ENCODE results near the gene SLC6A6.
"Not testable (repeated sequence)": the region's sequence is repeated elsewhere in the genome, so short reads cannot be mapped to it uniquely, and the experiment has no call there.

Gene SLC6A6

DNA sequence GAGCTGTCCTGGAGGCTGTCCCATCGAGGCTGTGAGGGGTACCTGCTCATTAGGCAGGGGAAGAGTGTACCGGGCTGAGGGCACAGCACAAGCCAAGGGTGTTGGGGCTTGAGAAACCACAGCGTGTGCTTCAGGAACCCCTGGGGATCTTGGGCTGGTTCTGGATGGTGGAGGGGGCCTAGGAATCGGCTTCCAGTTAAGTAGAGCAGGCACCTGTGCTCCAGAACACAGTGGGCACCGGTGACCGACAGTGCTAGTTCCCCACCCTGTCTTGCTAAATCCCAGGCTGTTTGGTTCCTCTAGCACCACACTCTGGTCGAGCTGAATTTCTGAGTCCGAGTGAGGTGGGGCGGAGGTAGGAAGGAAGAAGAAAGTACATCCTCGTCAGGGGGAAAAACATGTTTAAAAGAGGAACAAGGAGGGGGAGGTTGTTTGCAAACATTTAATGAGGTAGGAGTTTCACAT lies 29.1 kb downstream of the SLC6A6 start:
- peaks cover 99% of the 10 kb centered on the region for H4K20me1 ChIP-seq
- H3K9me3 ChIP-seq: no peaks in the 10 kb centered on the region
- H3K9ac ChIP-seq: peak overlapping the region; percentile 54; the same call in 1 of the 2 replicates
- H3K4me1 ChIP-seq: peaks cover 91% of the 10 kb centered on the region
- no peak for TF ChIP-seq Cebpa-rat (IDR thresholded peaks at IDR 0.05)
- peak overlapping the region; percentile 87 for H3K4me2 ChIP-seq
- no peaks in the 10 kb centered on the region for H3K27me3 ChIP-seq
- H3K27ac ChIP-seq: peak overlapping the region; percentile 79; the same call in 1 of the 2 replicates
- H3K4me3 ChIP-seq: 0 out of 2 replicates have a peak overlapping the region, but pooled peaks have one; percentile 18
- H3K36me3 ChIP-seq: peaks cover 17% of the 10 kb centered on the region

DNA sequence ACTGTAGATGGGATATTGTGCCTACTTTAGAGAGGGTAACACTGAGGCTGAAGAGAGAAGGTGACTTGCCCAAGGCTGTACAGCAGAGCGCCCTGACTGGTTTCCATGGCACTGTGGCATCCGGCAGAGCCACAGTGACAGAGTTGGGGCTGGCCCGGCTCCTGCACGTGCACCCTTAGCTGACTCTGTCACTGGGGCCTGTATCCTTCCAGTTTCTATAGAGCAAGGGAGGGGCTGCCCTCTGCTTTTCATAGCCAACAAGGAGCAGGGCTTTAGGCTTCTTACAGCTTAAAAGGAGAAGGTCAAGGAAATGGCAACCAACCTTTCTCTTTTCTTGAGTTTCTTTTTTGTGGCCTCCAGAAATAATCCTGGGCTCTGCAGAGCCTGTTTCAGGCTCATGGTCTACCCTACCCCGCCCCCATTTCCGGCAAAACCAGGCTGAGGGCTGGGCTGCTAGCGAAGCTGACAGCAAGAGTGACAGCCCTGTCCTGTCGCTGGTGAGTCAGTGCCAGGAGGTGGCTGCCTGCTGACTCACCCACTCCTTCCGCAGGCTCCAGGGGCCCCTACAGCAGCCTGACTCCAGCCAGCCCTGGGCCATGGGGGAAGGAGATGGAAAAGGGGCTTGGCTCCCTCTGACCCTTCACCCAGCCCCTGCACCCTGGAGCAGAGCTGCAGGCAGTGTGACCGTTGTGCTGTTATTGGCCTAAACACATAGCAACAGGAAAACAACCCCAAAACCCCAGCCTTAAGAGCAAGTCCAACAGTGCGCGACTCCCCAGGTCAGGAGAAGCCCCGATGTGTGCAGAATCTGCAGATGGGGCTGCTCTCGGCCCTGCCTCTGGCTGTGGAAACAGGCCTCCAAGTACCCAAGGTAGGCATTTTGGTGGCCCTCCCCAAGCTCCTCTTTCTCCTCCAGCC lies 29.8 kb downstream of the SLC6A6 start:
- Histone ChIP-seq H3K36me3 (peaks cover 17% of the 10 kb centered on the region), H3K4me2 (peak overlapping the region; percentile 87), H3K9me3 (no peaks in the 10 kb centered on the region), H3K27me3 (no peaks in the 10 kb centered on the region), H3K4me1 (peaks cover 84% of the 10 kb centered on the region), H3K9ac (peak overlapping the region; percentile 70), H3K27ac (peak overlapping the region; percentile 79), H4K20me1 (peaks cover 99% of the 10 kb centered on the region), H3K4me3 (peak overlapping the region; percentile 32; the same call in 1 of the 2 replicates)
- TF ChIP-seq Cebpa-rat (IDR thresholded peaks at IDR 0.05): no peak

DNA sequence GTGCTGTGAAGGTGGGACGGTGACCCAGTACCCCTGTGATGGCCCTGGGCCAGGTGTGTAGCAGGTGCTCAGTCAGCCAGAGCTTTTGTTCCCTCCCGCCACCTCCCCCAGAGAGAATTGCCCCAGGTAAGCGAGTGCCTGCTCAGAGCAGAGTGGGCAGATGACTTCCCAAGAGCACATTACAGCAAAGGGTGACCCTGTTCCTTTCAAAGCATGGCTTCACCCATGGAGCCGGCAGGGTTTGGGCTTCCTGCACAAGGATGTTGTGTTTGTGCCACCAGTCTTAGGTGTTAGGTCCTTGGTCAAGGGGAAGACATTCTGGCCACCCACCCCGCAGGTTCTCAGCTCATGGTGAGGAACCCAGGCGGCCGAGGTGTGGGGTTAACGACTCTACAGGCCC lies 30.7 kb downstream of the SLC6A6 start:
- Histone ChIP-seq H3K9ac (peak overlapping the region; percentile 70), H3K9me3 (no peaks in the 10 kb centered on the region), H3K36me3 (peaks cover 17% of the 10 kb centered on the region), H3K27ac (peak overlapping the region; percentile 79), H4K20me1 (peaks cover 94% of the 10 kb centered on the region), H3K4me2 (peak overlapping the region; percentile 87), H3K27me3 (no peaks in the 10 kb centered on the region), H3K4me3 (no peak overlapping the region), H3K4me1 (peaks cover 74% of the 10 kb centered on the region)
- no peak for TF ChIP-seq Cebpa-rat (IDR thresholded peaks at IDR 0.05)

DNA sequence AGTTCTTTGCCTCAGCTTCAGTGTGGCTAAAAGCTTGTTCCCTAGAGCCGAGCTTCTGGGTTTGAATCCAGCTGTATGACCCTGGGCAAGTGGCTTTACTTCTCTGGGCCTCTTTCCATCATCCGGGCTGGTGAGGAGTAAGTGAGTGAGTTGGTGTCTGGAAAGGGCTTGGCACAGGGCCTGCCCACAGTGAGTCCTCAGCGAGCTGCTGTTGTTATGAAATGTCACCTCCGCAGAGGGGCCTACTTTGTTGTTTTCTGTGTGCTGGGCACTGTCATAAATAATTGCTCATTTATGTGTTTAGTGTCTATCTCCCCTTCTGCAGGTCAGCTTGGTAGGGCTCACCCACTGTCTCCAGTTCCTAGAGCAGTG lies 31.7 kb downstream of the SLC6A6 start:
- no peaks in the 10 kb centered on the region for H3K9me3 ChIP-seq
- H3K27me3 ChIP-seq: no peaks in the 10 kb centered on the region
- H4K20me1 ChIP-seq: peaks cover 94% of the 10 kb centered on the region
- H3K27ac ChIP-seq: peak overlapping the region; percentile 35; the same call in 1 of the 2 replicates
- no peak overlapping the region for H3K9ac ChIP-seq
- no peak overlapping the region for H3K4me3 ChIP-seq
- H3K4me1 ChIP-seq: peaks cover 73% of the 10 kb centered on the region
- no peak overlapping the region for H3K4me2 ChIP-seq
- TF ChIP-seq Cebpa-rat (IDR thresholded peaks at IDR 0.05): no peak
- peaks cover 17% of the 10 kb centered on the region for H3K36me3 ChIP-seq

DNA sequence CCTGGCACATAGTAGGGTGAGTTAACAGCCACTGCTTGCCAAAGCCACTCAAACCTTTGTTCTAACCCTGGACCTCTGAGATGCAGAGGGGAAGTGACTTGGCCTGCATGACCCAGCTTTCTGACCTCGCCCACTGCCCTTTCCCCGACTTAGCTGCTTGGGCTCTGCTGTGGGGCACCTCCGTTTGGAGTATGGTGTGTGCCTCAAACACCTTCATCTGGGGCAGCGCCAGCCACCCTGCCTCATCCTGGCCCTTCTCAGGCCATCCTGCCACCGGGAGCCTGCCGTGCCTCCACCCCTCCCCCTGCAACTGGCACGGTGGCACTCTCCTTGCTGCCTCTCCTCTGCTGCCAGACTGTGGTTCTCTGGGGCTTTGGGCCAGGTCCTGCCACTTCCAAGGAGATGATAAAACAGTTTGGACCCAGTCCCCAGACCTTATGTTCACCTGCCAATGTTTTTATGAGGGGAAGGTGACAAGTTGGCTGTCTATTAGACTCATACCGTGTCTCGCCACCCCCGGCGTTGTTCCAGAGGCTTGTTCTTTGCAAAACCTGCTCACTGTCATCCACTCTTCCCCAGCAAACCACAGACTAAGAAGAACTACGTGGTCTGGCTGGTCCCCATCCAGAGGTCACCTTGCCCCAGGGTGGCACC lies 32.2 kb downstream of the SLC6A6 start:
- 0 out of 2 replicates have a peak overlapping the region, but pooled peaks have one; percentile 35 for H3K27ac ChIP-seq
- TF ChIP-seq Cebpa-rat (IDR thresholded peaks at IDR 0.05): no peak
- H4K20me1 ChIP-seq: peaks cover 94% of the 10 kb centered on the region
- H3K9ac ChIP-seq: no peak overlapping the region
- no peaks in the 10 kb centered on the region for H3K9me3 ChIP-seq
- no peak overlapping the region for H3K4me2 ChIP-seq
- peaks cover 17% of the 10 kb centered on the region for H3K36me3 ChIP-seq
- H3K4me3 ChIP-seq: no peak overlapping the region
- H3K27me3 ChIP-seq: no peaks in the 10 kb centered on the region
- H3K4me1 ChIP-seq: peaks cover 73% of the 10 kb centered on the region

DNA sequence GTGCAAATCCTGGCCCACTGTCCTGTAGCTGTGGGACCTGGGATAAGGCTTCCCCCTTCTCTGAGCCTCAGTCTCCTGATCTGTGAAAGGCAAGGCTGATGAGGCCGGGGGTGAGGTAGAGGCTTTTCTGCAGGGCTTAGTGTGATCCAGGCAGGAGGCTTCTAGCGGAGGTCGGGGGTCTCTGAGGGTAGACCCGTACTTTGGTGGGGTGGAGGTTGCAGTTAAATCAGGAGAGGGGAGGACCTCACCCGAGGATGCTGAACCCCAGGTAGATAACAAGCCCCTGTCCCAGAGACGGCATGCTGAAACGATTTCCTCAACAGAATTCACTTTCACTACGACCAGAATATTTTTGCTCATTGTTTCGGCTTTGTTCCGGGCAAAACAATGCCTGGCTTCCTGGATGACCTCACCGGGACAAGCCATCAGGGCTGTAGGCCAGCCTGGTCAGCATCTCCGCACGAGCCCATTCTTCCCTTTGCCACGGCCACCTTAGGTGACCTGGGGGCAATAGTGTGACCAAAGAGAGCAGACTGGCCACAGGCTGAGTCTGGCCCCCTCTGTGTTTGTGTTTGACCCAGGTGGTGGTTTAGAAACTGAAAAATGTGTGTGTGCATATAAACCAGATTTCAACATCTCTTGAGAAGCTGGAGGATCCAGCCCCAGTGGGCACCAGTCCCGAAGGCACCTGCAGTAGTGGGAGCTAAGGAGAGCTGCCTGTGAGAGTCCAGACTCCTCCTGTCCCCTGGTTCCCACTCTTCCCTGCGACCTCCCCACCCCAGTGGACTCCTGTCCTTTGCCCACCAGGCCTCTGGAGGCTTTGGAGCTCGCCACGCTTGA lies 33.0 kb downstream of the SLC6A6 start:
- peaks cover 17% of the 10 kb centered on the region for H3K36me3 ChIP-seq
- no peak overlapping the region for H3K4me2 ChIP-seq
- H4K20me1 ChIP-seq: peaks cover 94% of the 10 kb centered on the region
- TF ChIP-seq Cebpa-rat (IDR thresholded peaks at IDR 0.05): no peak
- H3K27me3 ChIP-seq: no peaks in the 10 kb centered on the region
- no peak overlapping the region for H3K4me3 ChIP-seq
- H3K4me1 ChIP-seq: peaks cover 76% of the 10 kb centered on the region
- no peaks in the 10 kb centered on the region for H3K9me3 ChIP-seq
- no peak overlapping the region for H3K9ac ChIP-seq
- H3K27ac ChIP-seq: no peak overlapping the region

DNA sequence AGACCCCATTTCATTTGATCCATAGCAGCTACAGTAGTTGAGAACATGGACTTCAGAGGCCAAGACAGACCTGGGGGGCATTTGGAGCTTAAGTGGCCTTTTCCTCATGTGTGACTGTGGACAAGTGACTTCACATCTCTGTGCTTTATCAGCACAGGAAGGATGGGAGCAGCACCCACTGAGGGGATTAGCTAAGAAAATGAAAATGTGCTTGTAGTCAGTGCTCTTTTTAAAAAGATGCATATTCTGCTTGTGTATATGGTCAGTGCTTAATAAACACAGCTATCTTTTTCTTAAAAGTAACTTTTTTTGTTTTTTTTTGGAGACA lies 34.5 kb downstream of the SLC6A6 start:
- Histone ChIP-seq H3K4me1 (peaks cover 76% of the 10 kb centered on the region), H3K4me3 (no peak overlapping the region), H3K27me3 (no peaks in the 10 kb centered on the region), H3K4me2 (no peak overlapping the region), H3K27ac (no peak overlapping the region), H3K9ac (no peak overlapping the region), H4K20me1 (peaks cover 94% of the 10 kb centered on the region), H3K36me3 (peaks cover 17% of the 10 kb centered on the region), H3K9me3 (no peaks in the 10 kb centered on the region)
- no peak for TF ChIP-seq Cebpa-rat (IDR thresholded peaks at IDR 0.05)

DNA sequence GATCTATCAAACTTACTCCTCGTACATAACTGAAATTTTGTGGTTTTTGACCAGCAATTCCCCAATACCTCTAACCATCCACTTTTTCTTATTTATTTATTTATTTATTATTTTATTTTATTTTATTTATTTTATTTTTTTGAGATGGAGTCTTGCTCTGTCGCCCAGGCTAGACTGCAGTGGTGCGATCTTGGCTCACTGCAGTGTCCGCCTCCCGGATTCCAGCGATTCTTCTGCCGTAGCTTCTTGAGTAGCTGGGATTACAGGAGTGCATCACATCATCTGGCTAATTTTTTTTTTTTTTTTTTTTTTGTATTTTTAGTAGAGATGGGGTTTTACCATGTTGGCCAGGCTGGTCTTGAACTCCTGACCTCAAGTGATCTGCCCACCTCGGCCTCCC lies 35.3 kb downstream of the SLC6A6 start:
- Histone ChIP-seq H3K36me3 (peaks cover 23% of the 10 kb centered on the region), H3K4me1 (peaks cover 68% of the 10 kb centered on the region), H4K20me1 (peaks cover 94% of the 10 kb centered on the region)
- not testable (repeated sequence) for H3K9me3 ChIP-seq, H3K27ac ChIP-seq, H3K4me3 ChIP-seq, H3K27me3 ChIP-seq, H3K4me2 ChIP-seq, H3K9ac ChIP-seq

DNA sequence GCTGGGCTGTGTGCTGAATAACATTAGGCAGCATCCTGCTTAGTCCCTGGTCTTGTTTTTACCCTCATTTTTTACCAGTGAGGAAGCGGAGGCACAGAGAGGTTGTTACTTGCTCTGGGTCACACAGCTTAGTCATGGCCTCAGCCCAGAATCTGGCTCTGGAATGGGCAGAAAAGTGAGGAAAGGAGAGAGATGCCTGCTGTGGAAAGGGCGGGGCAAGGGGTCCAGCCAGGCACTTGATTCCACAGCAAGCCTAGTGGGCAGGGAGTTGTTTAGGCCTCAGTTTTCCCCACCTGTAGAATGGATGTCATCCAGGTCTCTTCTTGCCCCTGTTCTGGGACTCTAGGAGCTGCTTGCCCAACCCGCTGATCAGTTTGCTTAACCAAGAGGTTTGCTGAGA lies 35.9 kb downstream of the SLC6A6 start:
- Histone ChIP-seq H3K4me3 (no peak overlapping the region), H3K27ac (no peak overlapping the region), H3K36me3 (peaks cover 29% of the 10 kb centered on the region), H3K27me3 (no peaks in the 10 kb centered on the region), H3K4me1 (peaks cover 62% of the 10 kb centered on the region), H3K9ac (no peak overlapping the region), H3K9me3 (no peaks in the 10 kb centered on the region), H3K4me2 (no peak overlapping the region), H4K20me1 (peaks cover 94% of the 10 kb centered on the region)
- no peak for TF ChIP-seq Cebpa-rat (IDR thresholded peaks at IDR 0.05)
